IMR-90 (cell line): ENCODE data around the gene SCYL3. TPM values are rescaled to one million over a fixed set of nuclear protein-coding genes. Genes with fewer than 3 reads are reported as not detected.

Source experiments
- ATAC-seq: fragments of 200-7000 bp; cut with Tn5 transposase; 2 replicates; pipeline ENCODE4 v1.9.1; 2020; ENCODE audit warnings: low read depth, mild to moderate bottlenecking, moderate library complexity
- BruUV-seq: library from RNA; stranded (reverse); fragments of 400-500 nt; replicated peaks from 2 replicates; lab custom pipeline; 2021; lab: Mats Ljungman, UMichigan
- CTCF ChIA-PET: fragments of 300-600 bp; formaldehyde crosslinking; extraction: SDS; loops from one replicate; lab custom pipeline; 2021; ENCODE audit warnings: antibody characterized with exemption; lab: Yijun Ruan, JAX
- POLR2A ChIA-PET: fragments of 300-600 bp; sonication (Branson Sonifier 250); formaldehyde crosslinking; loops from one replicate; lab custom pipeline; 2022; ENCODE audit warnings: antibody characterized with exemption; ENCODE audit not compliant: unreplicated experiment; lab: Charles Lee
- DNase-seq: peaks from one replicate; pipeline ENCODE4 v3.0.0; 2013
- H2AFZ ChIP-seq: replicated peaks from 2 replicates; pipeline ENCODE3; 2013; ENCODE audit warnings: low read length, mild to moderate bottlenecking; ENCODE audit not compliant: poor library complexity
- H2AK5ac ChIP-seq: 2 replicates; pipeline ENCODE4 v1.6.1; 2013; ENCODE audit warnings: low read depth, low read length, inconsistent platforms
- H2AK9ac ChIP-seq: replicated peaks from 2 replicates; pipeline ENCODE3; 2013; ENCODE audit warnings: mild to moderate bottlenecking, low read depth, low read length, moderate library complexity; ENCODE audit not compliant: poor library complexity
- H2BK120ac ChIP-seq: 2 replicates; pipeline ENCODE4 v1.6.1; 2013; ENCODE audit warnings: low read depth, low read length, inconsistent platforms
- H2BK15ac ChIP-seq: 3 replicates; pipeline ENCODE4 v1.6.1; 2013; ENCODE audit warnings: low read depth, low read length, inconsistent platforms
- H2BK20ac ChIP-seq: 2 replicates; pipeline ENCODE4 v1.6.1; 2013; ENCODE audit warnings: low read depth, mild to moderate bottlenecking, inconsistent platforms, low read length, moderate library complexity
- H2BK5ac ChIP-seq: 2 replicates; pipeline ENCODE4 v1.6.1; 2013; ENCODE audit warnings: mild to moderate bottlenecking, low read depth, low read length, inconsistent platforms; ENCODE audit not compliant: poor library complexity, severe bottlenecking
- H3K14ac ChIP-seq: replicated peaks from 2 replicates; pipeline ENCODE4 v1.6.1; 2013; ENCODE audit warnings: low read depth, low read length, inconsistent platforms
- H3K18ac ChIP-seq: 2 replicates; pipeline ENCODE4 v1.6.1; 2013; ENCODE audit warnings: low read depth, low read length, control low read depth
- H3K23ac ChIP-seq: 2 replicates; pipeline ENCODE4 v1.6.1; 2013; ENCODE audit warnings: low read depth, low read length, inconsistent platforms
- H3K27ac ChIP-seq: 2 replicates; pipeline ENCODE4 v1.5.1; 2013; ENCODE audit warnings: mild to moderate bottlenecking, control low read depth, low read length; ENCODE audit not compliant: insufficient read depth
- H3K27me3 ChIP-seq: 2 replicates; pipeline ENCODE4 v1.6.1; 2013; ENCODE audit warnings: low read length; ENCODE audit not compliant: control insufficient read depth, insufficient read depth
- H3K36me3 ChIP-seq: 2 replicates; pipeline ENCODE4 v1.6.1; 2013; ENCODE audit warnings: low read length, mixed read lengths; ENCODE audit not compliant: control insufficient read depth, insufficient read depth
- H3K4ac ChIP-seq: 2 replicates; pipeline ENCODE4 v1.6.1; 2013; ENCODE audit warnings: low read depth, low read length, inconsistent platforms
- H3K4me1 ChIP-seq: 2 replicates; pipeline ENCODE4 v1.6.1; 2013; ENCODE audit warnings: low read length, mixed read lengths; ENCODE audit not compliant: control insufficient read depth, insufficient read depth
- H3K4me2 ChIP-seq: 2 replicates; pipeline ENCODE4 v1.6.1; 2013; ENCODE audit warnings: low read depth, mild to moderate bottlenecking, control low read depth, low read length, moderate library complexity
- H3K4me3 ChIP-seq: 2 replicates; pipeline ENCODE4 v1.5.1; 2013; ENCODE audit warnings: low read depth, mild to moderate bottlenecking, control low read depth, low read length, moderate library complexity; ENCODE audit not compliant: insufficient read depth
- H3K56ac ChIP-seq: 2 replicates; pipeline ENCODE4 v1.6.1; 2013; ENCODE audit warnings: low read length, inconsistent platforms; ENCODE audit not compliant: insufficient read depth; ENCODE audit errors: extremely low read depth
- H3K79me1 ChIP-seq, 2 experiments: 2 replicates each; pipeline ENCODE4 v1.6.1; 2013; ENCODE audit warnings: low read length in 2 of 2, inconsistent platforms in 1 of 2, low read depth in 1 of 2
- H3K9ac ChIP-seq: 2 replicates; pipeline ENCODE4 v1.6.1; 2013; ENCODE audit warnings: low read depth, low read length, control low read depth
- H3K9me1 ChIP-seq: 2 replicates; pipeline ENCODE4 v1.6.1; 2013; ENCODE audit warnings: low read length, inconsistent platforms; ENCODE audit not compliant: insufficient read depth
- H3K9me3 ChIP-seq: 2 replicates; pipeline ENCODE4 v1.6.1; 2013; ENCODE audit warnings: low read length; ENCODE audit not compliant: control insufficient read depth, insufficient read depth
- H4K20me1 ChIP-seq: 2 replicates; pipeline ENCODE4 v1.6.1; 2013; ENCODE audit warnings: low read length, inconsistent platforms; ENCODE audit not compliant: insufficient read depth
- H4K5ac ChIP-seq: 2 replicates; pipeline ENCODE4 v1.6.1; 2013; ENCODE audit warnings: mild to moderate bottlenecking, low read depth, low read length, control low read depth
- H4K8ac ChIP-seq, 2 experiments: 2 replicates each; pipeline ENCODE4 v1.6.1; 2013; ENCODE audit warnings: low read depth in 2 of 2, low read length in 2 of 2, control low read depth in 1 of 2, inconsistent platforms in 1 of 2
- H4K91ac ChIP-seq: 2 replicates; pipeline ENCODE4 v1.6.1; 2013; ENCODE audit warnings: low read depth, low read length, inconsistent platforms; ENCODE audit not compliant: insufficient read depth
- BHLHE40 ChIP-seq: fragments of 150-350 bp; IDR thresholded peaks from 2 replicates; pipeline ENCODE4 v1.6.1; 2016; ENCODE audit warnings: mild to moderate bottlenecking, low read depth, low read length
- CHD1 ChIP-seq: IDR thresholded peaks from 2 replicates; pipeline ENCODE4 v1.6.1; 2012; ENCODE audit warnings: low read depth, low read length, improper control_type of control experiment
- CTCF ChIP-seq: conservative IDR thresholded peaks from 2 replicates; pipeline ENCODE4 v1.5.1; 2012; ENCODE audit warnings: mild to moderate bottlenecking, low read depth, low read length, improper control_type of control experiment
- ELK1 ChIP-seq: fragments of 150-350 bp; IDR thresholded peaks from 2 replicates; pipeline ENCODE4 v1.6.1; 2016; ENCODE audit warnings: low read depth, mild to moderate bottlenecking, low read length, moderate library complexity, borderline replicate concordance
- FOS ChIP-seq: fragments of 150-350 bp; IDR thresholded peaks from 2 replicates; pipeline ENCODE4 v1.6.1; 2016; ENCODE audit warnings: low read depth, low read length
- MAFK ChIP-seq: IDR thresholded peaks from 2 replicates; pipeline ENCODE4 v1.6.1; 2012; ENCODE audit warnings: low read depth, low read length, improper control_type of control experiment
- MAZ ChIP-seq: IDR thresholded peaks from 2 replicates; pipeline ENCODE4 v1.6.1; 2012; ENCODE audit warnings: low read depth, mild to moderate bottlenecking, low read length, improper control_type of control experiment, moderate library complexity, borderline replicate concordance
- MXI1 ChIP-seq: IDR thresholded peaks from 2 replicates; pipeline ENCODE4 v1.6.1; 2012; ENCODE audit warnings: low read depth, mild to moderate bottlenecking, low read length, moderate library complexity, borderline replicate concordance
- NFE2L2 ChIP-seq: fragments of 150-350 bp; IDR thresholded peaks from 2 replicates; pipeline ENCODE4 v1.6.1; 2016; ENCODE audit warnings: low read depth, mild to moderate bottlenecking, low read length
- POLR2A ChIP-seq: IDR thresholded peaks from 2 replicates; pipeline ENCODE4 v1.6.1; 2012; ENCODE audit warnings: mild to moderate bottlenecking, low read depth, low read length
- RAD21 ChIP-seq: IDR thresholded peaks from 2 replicates; pipeline ENCODE4 v1.6.1; 2012; ENCODE audit warnings: low read length, improper control_type of control experiment
- RCOR1 ChIP-seq: IDR thresholded peaks from 2 replicates; pipeline ENCODE4 v1.6.1; 2012; ENCODE audit warnings: mild to moderate bottlenecking, low read length, improper control_type of control experiment; ENCODE audit not compliant: insufficient replicate concordance
- RFX5 ChIP-seq: IDR thresholded peaks from 2 replicates; pipeline ENCODE4 v1.8.0; 2012; ENCODE audit warnings: low read depth, mild to moderate bottlenecking, low read length, moderate library complexity
- SMC3 ChIP-seq: fragments of 150-350 bp; IDR thresholded peaks from 2 replicates; pipeline ENCODE4 v1.6.1; 2016; ENCODE audit warnings: low read depth, mild to moderate bottlenecking, antibody characterized with exemption, low read length, moderate library complexity
- USF2 ChIP-seq: fragments of 150-350 bp; IDR thresholded peaks from 2 replicates; pipeline ENCODE4 v1.6.1; 2017; ENCODE audit warnings: mild to moderate bottlenecking, antibody characterized with exemption, low read length, low read depth
- WGBS, 2 experiments: methylation state at CpG; one replicate each; pipeline versions ENCODE4 v1.1.5 to v1.1.7; 2013; ENCODE audit warnings: missing lambda C conversion rate in 2 of 2; ENCODE audit not compliant: insufficient read length in 1 of 2; ENCODE audit errors: extremely low coverage in 2 of 2; 5-methylcytosine and 5-hydroxymethylcytosine counted together
- dilution Hi-C: fragments of 300-500 bp; cut with HindIII; formaldehyde crosslinking; loops from one replicate; pipeline ENCODE4 v1.14.3; 2018; ENCODE audit warnings: low sequenced_read_pairs; ENCODE audit not compliant: unreplicated experiment
- in situ Hi-C: fragments of 300-500 bp; cut with MboI; formaldehyde crosslinking; loops from 3 replicates; pipeline ENCODE4 v1.14.3; 2019; ENCODE audit warnings: low sequenced_read_pairs, inconsistent platforms, mixed read lengths
- intact Hi-C: fragments of 100-400 bp; cut with micrococcal nuclease; formaldehyde crosslinking; loops from 2 replicates; pipeline ENCODE4 v1.10.0; 2022
- polyA plus RNA-seq, 3 experiments: library from polyadenylated mRNA; depleted of rRNA; stranded (reverse); fragments of >200 nt; gene quantifications; 2 replicates each; pipeline ENCODE4 v1.2.3, GENCODE V29; 2012; ENCODE audit warnings: low replicate concordance in 1 of 3
- total RNA-seq: library from RNA; depleted of rRNA; stranded (reverse); fragments of >200 nt; gene quantifications from 2 replicates; pipeline ENCODE4 v1.2.3, GENCODE V29; 2012

SCYL3 gene
- total and polyA plus RNA-seq, 2 of the 4 experiments (the other 2 are of a cell fraction), result 3.9 to 8.4 TPM

- in situ Hi-C loops (no loop called here), dilution Hi-C loops (no loop called here), intact Hi-C loops (no loop called here)
- Histone ChIP-seq H4K8ac (no peak overlapping the region), H2AK9ac (no peak overlapping the region), H4K91ac (no peak overlapping the region), H3K4me1 (peaks cover 4% of the 10 kb centered on the region), H3K23ac (no peak overlapping the region), H2BK120ac (no peak overlapping the region), H2AFZ (no peak overlapping the region), H3K9me3 (no peaks in the 10 kb centered on the region; the same call in 1 of the 2 replicates), H3K4me2 (no peak overlapping the region), H3K4ac (no peak overlapping the region), H2BK20ac (no peak overlapping the region), H3K9ac (no peak overlapping the region), H2BK15ac (no peak overlapping the region), H3K4me3 (no peak overlapping the region), H3K9me1 (peaks cover 6% of the 10 kb centered on the region), H3K18ac (no peak overlapping the region), H3K27me3 (no peaks in the 10 kb centered on the region), H2BK5ac (no peak overlapping the region), H4K20me1 (no peaks in the 10 kb centered on the region), H4K5ac (no peak overlapping the region), H3K27ac (no peak overlapping the region), H3K14ac (no peak overlapping the region), H3K36me3 (peaks cover 44% of the 10 kb centered on the region), H2AK5ac (no peak overlapping the region), H3K79me1 (peaks cover 0 to 4% of the 10 kb centered on the region in 2 experiments; a peak in 2 of 4 replicates), H3K56ac (no peak overlapping the region)
- no TSS peak for BruUV-seq
- POLR2A ChIA-PET, result no interaction called here
- no peak for DNase-seq
- no CpG with 5 or more reads among the region's 2 CpGs for WGBS, 2 experiments
- CTCF ChIA-PET, result no interaction called here
- no peak for TF ChIP-seq MAFK
- no peak for TF ChIP-seq ELK1
- no peak for TF ChIP-seq CTCF
- no peak for TF ChIP-seq MAZ
- TF ChIP-seq USF2, result no peak
- no peak for TF ChIP-seq POLR2A
- TF ChIP-seq BHLHE40, result no peak
- no peak for TF ChIP-seq RAD21
- no peak for TF ChIP-seq RCOR1
- TF ChIP-seq SMC3, result no peak
- no peak for TF ChIP-seq MXI1
- no peak for TF ChIP-seq RFX5
- no peak for TF ChIP-seq FOS
- TF ChIP-seq NFE2L2, result no peak
- no peak for TF ChIP-seq CHD1
- ATAC-seq, result no peak
Observed at GRCh38 chr1:169868978-169869377, 24.7 kb downstream of the SCYL3 start.
